Measurements from ENCODE around the gene VAMP5.
"Not testable (repeated sequence)": the region's sequence is repeated elsewhere in the genome, so short reads cannot be mapped to it uniquely, and the experiment has no call there.

VAMP5 gene

DNA sequence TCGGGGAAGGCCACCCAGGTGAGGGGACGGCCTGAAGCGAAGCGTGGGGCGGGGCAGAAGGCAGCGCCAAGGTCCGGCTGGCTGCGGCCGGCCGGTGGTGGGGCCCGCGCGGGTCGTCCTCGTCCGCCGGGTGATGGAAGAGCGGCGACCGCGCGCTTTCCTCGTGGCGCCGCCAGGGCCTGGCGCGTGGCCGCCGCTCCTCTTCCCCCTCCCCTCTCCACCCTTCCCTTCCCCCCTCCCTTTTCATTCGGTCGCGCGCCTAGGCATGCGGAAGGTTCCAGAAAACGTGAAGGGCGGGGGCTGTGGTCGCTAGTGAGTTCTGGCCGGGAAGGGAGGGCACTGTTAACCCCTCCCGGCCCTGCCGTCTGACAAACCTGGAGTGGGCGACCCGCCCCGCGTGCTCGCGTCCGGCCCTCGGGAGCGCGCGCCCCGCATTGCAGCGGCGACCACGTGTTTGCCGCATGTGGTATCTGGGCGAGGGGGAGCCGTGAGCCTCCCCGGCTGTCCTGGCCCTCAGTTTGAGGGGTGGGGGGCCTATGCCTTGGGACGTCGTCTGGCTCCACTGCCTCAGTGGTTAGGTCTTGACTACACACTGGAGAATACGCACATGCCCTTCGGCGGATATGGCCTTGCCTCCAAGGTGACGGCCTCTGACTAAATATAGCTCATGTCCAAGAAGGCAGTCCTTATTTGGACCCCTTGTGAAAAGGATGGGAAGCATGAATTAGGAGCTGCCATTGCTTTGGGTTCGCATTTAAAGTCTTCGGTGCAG is 44.7 kb upstream of the VAMP5 start:
- peak overlapping the region; percentile 83 for H3K4me3 ChIP-seq (replicated peaks; ENCODE audit: low read depth, low read length)
- no peaks in the 10 kb centered on the region for H3K27me3 ChIP-seq (replicated peaks; ENCODE audit: control insufficient read depth, insufficient read depth, low read length)
- no peak for TF ChIP-seq CTCF (IDR thresholded peaks at IDR 0.05; ENCODE audit: insufficient read depth, low read length, poor library complexity, severe bottlenecking)
- DNase-seq (ENCODE audit: extremely low read depth, insufficient read length) = peak; percentile 86
- H3K36me3 ChIP-seq (ENCODE audit: control insufficient read depth, insufficient read depth, low read length) = peaks cover 14% of the 10 kb centered on the region

GRCh38 chr2:85540133-85540648 is 44.0 kb upstream of the VAMP5 start:
- Histone ChIP-seq H3K4me3 (replicated peaks; ENCODE audit: low read depth, low read length) (peak overlapping the region; percentile 83), H3K27me3 (replicated peaks; ENCODE audit: control insufficient read depth, insufficient read depth, low read length) (no peaks in the 10 kb centered on the region), H3K36me3 (ENCODE audit: control insufficient read depth, insufficient read depth, low read length) (peaks cover 14% of the 10 kb centered on the region)
- TF ChIP-seq CTCF (IDR thresholded peaks at IDR 0.05; ENCODE audit: insufficient read depth, low read length, poor library complexity, severe bottlenecking) = no peak
- DNase-seq (ENCODE audit: extremely low read depth, insufficient read length) = no peak

GRCh38 chr2:85541262-85541661 is 43.0 kb upstream of the VAMP5 start:
- no peak for TF ChIP-seq CTCF (IDR thresholded peaks at IDR 0.05; ENCODE audit: insufficient read depth, low read length, poor library complexity, severe bottlenecking)
- H3K36me3 ChIP-seq (ENCODE audit: control insufficient read depth, insufficient read depth, low read length) = peaks cover 18% of the 10 kb centered on the region
- no peak for DNase-seq (ENCODE audit: extremely low read depth, insufficient read length)
- H3K4me3 ChIP-seq (replicated peaks; ENCODE audit: low read depth, low read length) = peak overlapping the region; percentile 83
- H3K27me3 ChIP-seq (replicated peaks; ENCODE audit: control insufficient read depth, insufficient read depth, low read length) = no peaks in the 10 kb centered on the region

DNA sequence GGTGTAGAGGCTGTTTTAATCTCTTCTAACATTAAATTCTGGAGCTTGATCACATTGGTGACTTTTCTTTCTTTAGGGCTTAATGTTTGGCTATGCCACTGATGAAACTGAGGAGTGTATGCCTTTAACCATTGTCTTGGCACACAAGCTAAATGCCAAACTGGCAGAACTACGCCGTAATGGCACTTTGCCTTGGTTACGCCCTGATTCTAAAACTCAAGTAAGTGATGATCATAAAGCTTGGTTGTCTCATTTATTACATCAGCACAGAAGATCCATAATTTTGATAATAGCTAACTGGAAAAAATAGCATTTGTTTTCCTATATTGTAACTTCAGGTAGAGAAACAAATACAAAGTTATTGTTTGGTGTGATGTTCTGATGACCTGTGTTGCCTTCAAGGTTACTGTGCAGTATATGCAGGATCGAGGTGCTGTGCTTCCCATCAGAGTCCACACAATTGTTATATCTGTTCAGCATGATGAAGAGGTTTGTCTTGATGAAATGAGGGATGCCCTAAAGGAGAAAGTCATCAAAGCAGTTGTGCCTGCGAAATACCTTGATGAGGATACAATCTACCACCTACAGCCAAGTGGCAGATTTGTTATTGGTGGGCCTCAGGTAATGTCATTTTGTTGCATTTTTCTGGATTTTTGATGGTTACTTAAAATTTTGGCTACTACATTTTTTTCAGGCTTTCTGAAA is 42.3 kb upstream of the VAMP5 start:
- Histone ChIP-seq H3K4me3 (replicated peaks; ENCODE audit: low read depth, low read length) (peak overlapping the region; percentile 83), H3K36me3 (ENCODE audit: control insufficient read depth, insufficient read depth, low read length) (peaks cover 18% of the 10 kb centered on the region), H3K27me3 (replicated peaks; ENCODE audit: control insufficient read depth, insufficient read depth, low read length) (no peaks in the 10 kb centered on the region)
- no peak for DNase-seq (ENCODE audit: extremely low read depth, insufficient read length)
- no peak for TF ChIP-seq CTCF (IDR thresholded peaks at IDR 0.05; ENCODE audit: insufficient read depth, low read length, poor library complexity, severe bottlenecking)

GRCh38 chr2:85542777-85543176 is 41.5 kb upstream of the VAMP5 start:
- H3K27me3 ChIP-seq (replicated peaks; ENCODE audit: control insufficient read depth, insufficient read depth, low read length) = no peaks in the 10 kb centered on the region
- H3K4me3 ChIP-seq (replicated peaks; ENCODE audit: low read depth, low read length) = no peak overlapping the region
- DNase-seq (ENCODE audit: extremely low read depth, insufficient read length) = no peak
- peaks cover 18% of the 10 kb centered on the region for H3K36me3 ChIP-seq (ENCODE audit: control insufficient read depth, insufficient read depth, low read length)
- no peak for TF ChIP-seq CTCF (IDR thresholded peaks at IDR 0.05; ENCODE audit: insufficient read depth, low read length, poor library complexity, severe bottlenecking)

DNA sequence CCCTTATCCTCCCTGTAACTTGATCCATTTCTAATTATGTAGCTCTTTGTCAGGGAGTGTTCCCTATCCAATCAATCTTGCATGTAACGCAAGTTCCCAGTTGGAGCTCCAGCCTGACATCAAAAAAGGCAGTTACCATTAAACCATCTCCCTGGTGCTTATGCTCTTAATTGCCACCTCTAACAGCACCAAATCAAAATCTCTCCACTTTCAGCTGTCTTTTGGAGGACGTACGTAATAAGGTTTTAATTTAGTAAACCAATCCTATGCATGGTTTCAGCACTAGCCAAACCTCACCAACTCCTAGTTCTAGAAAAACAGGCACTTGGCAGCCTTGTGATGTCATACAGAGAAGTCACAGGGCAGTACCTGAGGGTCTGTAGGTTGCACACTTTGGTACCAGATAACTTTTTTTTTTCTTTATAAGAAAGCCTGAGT is 40.0 kb upstream of the VAMP5 start:
- H3K36me3 ChIP-seq (ENCODE audit: control insufficient read depth, insufficient read depth, low read length) = peaks cover 18% of the 10 kb centered on the region
- not testable (repeated sequence) for DNase-seq (ENCODE audit: extremely low read depth, insufficient read length); H3K27me3 ChIP-seq (replicated peaks; ENCODE audit: control insufficient read depth, insufficient read depth, low read length); H3K4me3 ChIP-seq (replicated peaks; ENCODE audit: low read depth, low read length)

GRCh38 chr2:85544915-85545779 is 39.1 kb upstream of the VAMP5 start:
- H3K4me3 ChIP-seq (replicated peaks; ENCODE audit: low read depth, low read length); DNase-seq (ENCODE audit: extremely low read depth, insufficient read length); H3K27me3 ChIP-seq (replicated peaks; ENCODE audit: control insufficient read depth, insufficient read depth, low read length): not testable (repeated sequence)
- H3K36me3 ChIP-seq (ENCODE audit: control insufficient read depth, insufficient read depth, low read length) = peaks cover 20% of the 10 kb centered on the region
